ENCODE measurements around the gene SHMT1. TPM values are rescaled to one million over a fixed set of nuclear protein-coding genes. Genes with fewer than 3 reads are reported as not detected.

SHMT1 gene
- total and polyA plus RNA-seq, 2 of the 4 experiments (the other 2 are of a cell fraction), result 7.5 to 8.1 TPM

GRCh38 chr17:18324140-18325050 is 39.0 kb downstream of the SHMT1 start (continued):
- TF ChIP-seq CEBPB (IDR thresholded peaks at IDR 0.05; ENCODE audit: low read depth, low read length), result no peak

GRCh38 chr17:18323507-18324139 is 39.7 kb downstream of the SHMT1 start:
- Histone ChIP-seq H4K8ac (ENCODE audit: low read depth in 2 of 2, low read length in 2 of 2) (no peak overlapping the region), H3K9ac (ENCODE audit: low read depth, low read length) (no peak overlapping the region), H4K91ac (ENCODE audit: insufficient read depth, low read depth, low read length) (no peak overlapping the region), H3K9me1 (ENCODE audit: insufficient read depth, low read length) (no peaks in the 10 kb centered on the region), H3K9me3 (ENCODE audit: control insufficient read depth, insufficient read depth, low read length) (no peaks in the 10 kb centered on the region), H3K4ac (ENCODE audit: low read depth, low read length) (no peak overlapping the region), H4K20me1 (ENCODE audit: insufficient read depth, low read length) (peaks cover 45% of the 10 kb centered on the region), H4K5ac (ENCODE audit: low read depth, low read length) (no peak overlapping the region), H3K23ac (ENCODE audit: low read depth, low read length) (no peak overlapping the region), H3K27ac (ENCODE audit: insufficient read depth, low read length) (no peak overlapping the region), H3K4me1 (ENCODE audit: control insufficient read depth, insufficient read depth, low read length) (no peaks in the 10 kb centered on the region; the same call in 1 of the 2 replicates), H3K18ac (ENCODE audit: low read depth, low read length) (no peak overlapping the region), H2BK5ac (ENCODE audit: low read depth, low read length, poor library complexity, severe bottlenecking) (no peak overlapping the region), H3K4me3 (ENCODE audit: insufficient read depth, low read depth, low read length) (no peak overlapping the region), H3K4me2 (ENCODE audit: low read depth, low read length) (no peak overlapping the region), H3K56ac (ENCODE audit: extremely low read depth, insufficient read depth, low read length) (no peak overlapping the region), H3K79me1 (ENCODE audit: low read depth in 1 of 2, low read length in 2 of 2) (peaks cover 18 to 57% of the 10 kb centered on the region in 2 experiments), H3K36me3 (ENCODE audit: control insufficient read depth, insufficient read depth, low read length) (peaks cover 50% of the 10 kb centered on the region), H2BK15ac (ENCODE audit: low read depth, low read length) (no peak overlapping the region), H2AK5ac (ENCODE audit: low read depth, low read length) (no peak overlapping the region), H2AFZ (replicated peaks; ENCODE audit: low read length, poor library complexity) (no peak overlapping the region), H3K27me3 (ENCODE audit: control insufficient read depth, insufficient read depth, low read length) (no peaks in the 10 kb centered on the region), H2BK20ac (ENCODE audit: low read depth, low read length) (no peak overlapping the region), H2BK120ac (ENCODE audit: low read depth, low read length) (no peak overlapping the region), H2AK9ac (replicated peaks; ENCODE audit: low read depth, low read length, poor library complexity) (no peak overlapping the region), H3K14ac (replicated peaks; ENCODE audit: low read depth, low read length) (no peak overlapping the region)
- ChIA-PET POLR2A (ENCODE audit: unreplicated experiment) (no interaction called here), CTCF (interaction anchor here (0.6 kb wide), 1 partner anchor 99 kb away, joined by 3 read pairs; no protein-coding TSS in a partner anchor)
- in situ Hi-C loops (cut with MboI; ENCODE audit: low sequenced_read_pairs) (no loop called here), dilution Hi-C loops (cut with HindIII; ENCODE audit: low sequenced_read_pairs, unreplicated experiment) (no loop called here), intact Hi-C loops (cut with micrococcal nuclease) (no loop called here)
- DNase-seq, result no peak
- BruUV-seq (replicated peaks), result no TSS peak
- WGBS, 2 experiments (ENCODE audit: extremely low coverage in 2 of 2, insufficient read length in 1 of 2), result 100% methylated on average over 1 of the region's 16 CpGs; no CpG with 5 or more reads in 1 of the 2 experiments
- TF ChIP-seq NFE2L2 (IDR thresholded peaks at IDR 0.05; ENCODE audit: low read depth, low read length) (no peak), RAD21 (IDR thresholded peaks at IDR 0.05; ENCODE audit: low read length) (no peak), CEBPB (IDR thresholded peaks at IDR 0.05; ENCODE audit: low read depth, low read length) (no peak), FOS (IDR thresholded peaks at IDR 0.05; ENCODE audit: low read depth, low read length) (no peak), SMC3 (IDR thresholded peaks at IDR 0.05; ENCODE audit: low read depth, low read length) (no peak), MXI1 (IDR thresholded peaks at IDR 0.05; ENCODE audit: borderline replicate concordance, low read depth, low read length) (no peak), RCOR1 (IDR thresholded peaks at IDR 0.05; ENCODE audit: insufficient replicate concordance, low read length) (no peak), RFX5 (IDR thresholded peaks at IDR 0.05; ENCODE audit: low read depth, low read length) (no peak)
- ATAC-seq (ENCODE audit: low read depth), result no peak

All from IMR-90 (cell line).